PC-3 (cell line): ENCODE data around the gene C16orf96.

Experiments used
- CTCF ChIP-seq: fragments of 300-600 bp; sonication (generic); conservative IDR thresholded peaks from 2 replicates; pipeline ENCODE4 v1.5.1; 2017; ENCODE audit warnings: antibody characterized with exemption, low read depth, mild to moderate bottlenecking, low read length
- EZH2 ChIP-seq: fragments of 300-600 bp; sonication (generic); IDR thresholded peaks from one replicate; pipeline ENCODE4 v1.6.1; 2017; ENCODE audit warnings: antibody characterized with exemption, mild to moderate bottlenecking, low read length; ENCODE audit not compliant: unreplicated experiment

- TF ChIP-seq CTCF: no peak
- TF ChIP-seq EZH2: no peak
These were observed 45.3 kb upstream of the C16orf96 start for GRCh38 chr16:4510747-4511426.
